ENCODE measurements around the gene RPL18.
"Not testable (repeated sequence)": the region's sequence is repeated elsewhere in the genome, so short reads cannot be mapped to it uniquely, and the experiment has no call there.

RPL18 gene

DNA sequence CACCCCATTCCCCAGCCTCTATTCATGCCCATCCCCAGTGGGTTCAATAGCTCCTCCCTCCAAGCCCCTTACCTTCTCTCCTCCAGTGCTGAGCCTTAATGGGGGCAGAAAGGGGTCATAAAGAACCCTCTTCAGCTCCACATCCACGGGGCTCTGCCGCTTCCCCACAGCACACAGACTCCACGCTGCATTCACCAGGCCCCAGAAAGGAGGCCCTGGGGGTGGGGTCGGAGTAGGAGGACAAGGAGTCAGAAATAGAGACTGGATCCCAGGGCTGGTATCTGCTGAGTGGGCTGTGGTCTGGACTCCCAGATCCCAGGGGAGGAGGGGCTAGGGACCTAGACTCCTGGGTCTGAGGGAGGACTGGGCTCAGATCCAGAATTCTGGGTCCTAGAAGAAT is 25.4 kb upstream of the RPL18 start:
- no peak for DNase-seq

DNA sequence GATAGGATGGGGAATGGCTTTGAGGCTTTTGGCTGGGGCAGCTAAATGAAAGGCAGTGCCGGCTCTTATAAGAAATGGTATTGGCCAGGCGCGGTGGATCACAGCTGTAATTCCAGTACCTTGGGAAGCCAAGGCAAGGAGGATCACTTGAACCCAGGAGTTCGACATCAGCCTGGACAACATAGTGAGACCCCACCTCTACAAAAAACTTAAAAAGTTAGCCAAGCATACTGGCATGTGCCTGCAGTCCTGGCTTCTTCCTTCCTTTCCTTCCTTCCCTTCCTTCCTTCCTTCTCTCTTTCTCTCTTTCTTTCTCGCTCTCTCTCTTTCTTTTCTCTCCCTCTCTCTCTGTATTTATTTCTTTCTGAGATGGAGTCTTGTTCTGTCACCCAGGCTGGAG is 23.9 kb upstream of the RPL18 start:
- no peak for DNase-seq

DNA sequence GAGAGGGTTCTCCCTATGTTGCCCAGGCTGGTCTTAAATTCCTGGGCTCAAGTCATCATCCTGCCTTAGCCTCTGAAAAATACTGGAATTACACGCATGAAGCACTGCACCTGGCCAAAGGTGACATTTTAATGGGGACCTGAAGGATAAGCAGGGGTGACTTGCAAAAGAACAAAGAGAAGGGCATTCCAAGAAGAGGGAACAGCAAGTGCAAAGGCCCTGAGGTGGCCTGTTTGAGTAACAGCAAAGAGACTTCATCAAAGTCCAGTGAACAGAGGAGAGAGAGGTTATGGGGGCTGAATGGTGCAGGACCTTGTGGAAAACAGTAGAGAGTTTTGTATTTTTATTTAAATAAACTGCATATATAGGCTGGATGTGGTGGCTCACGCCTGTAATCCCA is 22.9 kb upstream of the RPL18 start:
- DNase-seq = no peak

DNA sequence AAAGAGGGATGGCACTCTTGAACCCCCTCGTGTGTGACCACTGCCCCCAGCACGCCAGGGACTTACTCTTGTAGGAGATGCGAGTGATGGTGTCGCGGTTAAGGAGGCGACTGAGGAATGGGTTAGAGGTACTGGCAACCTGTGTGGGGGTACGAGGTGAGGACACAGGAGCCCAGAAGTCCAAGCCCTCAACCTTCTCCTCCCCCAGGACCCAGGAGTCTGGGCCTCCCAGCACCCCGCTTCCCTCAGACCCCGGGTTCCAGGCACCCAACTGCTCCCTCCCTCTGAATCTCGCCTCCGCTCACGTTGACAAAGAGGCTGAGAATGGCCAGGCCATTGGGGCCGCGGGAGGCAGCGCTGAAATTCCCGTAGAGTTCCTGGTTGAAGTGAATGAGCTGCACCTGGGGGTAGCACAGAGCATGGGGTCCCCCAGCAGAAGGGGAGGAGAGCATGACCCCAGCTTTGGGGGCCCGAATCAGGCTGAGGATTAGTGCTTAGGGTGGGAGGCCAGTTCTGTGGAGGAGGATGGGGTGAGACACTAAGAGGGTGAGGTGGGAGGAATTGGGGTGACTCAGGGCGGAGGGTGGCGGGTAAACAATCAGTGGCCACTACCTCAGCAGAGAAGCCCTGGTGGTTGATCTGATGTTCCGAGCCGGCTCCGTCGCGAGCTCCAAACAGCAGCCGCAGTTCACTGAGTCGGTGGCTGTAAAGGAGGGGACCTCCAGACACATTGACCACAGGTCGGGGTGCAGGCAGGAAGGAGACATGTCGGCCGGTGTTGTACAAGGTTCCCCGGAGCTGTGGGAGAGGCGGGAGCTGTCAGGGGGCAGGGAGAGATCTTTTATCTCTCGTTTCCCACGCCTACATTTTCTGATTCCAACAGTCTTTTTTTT is 20.8 kb upstream of the RPL18 start:
- DNase-seq = no peak

DNA sequence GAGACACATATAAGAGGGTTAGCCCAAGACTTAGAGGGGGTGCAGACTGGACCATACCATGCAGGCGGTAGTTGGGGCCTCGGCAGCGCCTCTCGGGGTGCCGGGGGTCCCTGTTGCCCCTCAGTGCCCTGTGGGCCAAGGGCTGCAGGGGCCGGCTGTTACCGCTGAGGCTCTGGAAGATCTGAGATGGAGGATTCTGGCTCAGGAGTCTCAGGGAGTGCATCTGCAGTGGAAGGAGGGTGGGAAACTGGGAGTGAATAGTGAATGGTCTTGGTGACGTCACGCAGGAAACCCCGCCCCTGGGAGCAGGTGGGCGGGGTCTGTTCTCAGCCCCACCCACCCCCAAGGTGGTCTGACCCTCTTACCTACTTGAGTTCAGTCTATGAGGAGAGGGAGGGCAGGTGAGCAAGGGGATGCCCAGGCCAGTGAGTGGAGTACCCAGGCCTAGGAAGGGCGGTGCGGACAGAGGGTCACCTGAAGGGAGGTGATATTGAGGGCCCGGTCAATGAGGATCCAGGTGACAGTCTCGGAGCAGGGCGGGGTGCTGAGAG is 19.9 kb upstream of the RPL18 start:
- DNase-seq = no peak

DNA sequence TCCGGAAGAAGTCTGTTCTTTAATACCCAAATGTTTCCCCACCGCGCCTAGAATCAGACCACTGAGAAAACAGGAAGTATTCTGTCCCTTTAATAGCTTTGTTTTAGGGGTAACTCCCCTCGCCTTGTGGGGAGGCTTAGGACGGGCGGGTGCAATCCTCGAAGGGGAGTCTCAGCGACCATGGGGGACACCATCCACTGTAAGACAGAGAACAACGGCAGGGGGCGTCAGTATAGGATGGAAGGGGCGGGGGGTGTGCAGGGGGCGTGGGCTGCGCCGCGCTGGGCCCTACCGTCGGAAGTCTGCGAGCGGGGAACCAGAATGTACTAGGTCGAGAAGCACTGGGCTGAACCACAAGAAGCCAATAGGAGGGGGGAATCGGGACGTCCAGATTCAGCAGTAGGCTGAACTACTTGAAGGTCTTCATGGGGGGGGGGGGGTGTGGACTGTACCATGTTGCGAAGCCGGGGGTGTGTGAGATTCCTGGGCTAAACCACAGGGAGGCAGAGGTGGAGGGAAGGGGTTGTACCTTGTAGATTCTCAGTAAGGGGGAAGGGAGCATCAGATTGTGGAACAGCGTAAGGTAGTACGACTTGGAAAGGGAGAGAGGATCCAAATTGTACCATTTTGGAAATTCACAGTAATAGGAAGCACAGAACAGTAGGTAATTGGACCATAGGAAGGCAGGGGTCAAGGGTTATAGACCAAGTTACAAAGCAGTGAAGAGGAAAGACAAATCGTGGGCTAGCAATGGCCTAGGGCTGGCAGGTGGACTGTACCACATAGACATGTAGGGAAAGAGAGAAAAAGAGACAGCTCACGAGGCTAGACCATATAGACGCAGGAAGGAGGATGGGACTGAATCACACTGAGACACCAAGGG is 19.2 kb upstream of the RPL18 start:
- DNase-seq = peak; percentile 91

DNA sequence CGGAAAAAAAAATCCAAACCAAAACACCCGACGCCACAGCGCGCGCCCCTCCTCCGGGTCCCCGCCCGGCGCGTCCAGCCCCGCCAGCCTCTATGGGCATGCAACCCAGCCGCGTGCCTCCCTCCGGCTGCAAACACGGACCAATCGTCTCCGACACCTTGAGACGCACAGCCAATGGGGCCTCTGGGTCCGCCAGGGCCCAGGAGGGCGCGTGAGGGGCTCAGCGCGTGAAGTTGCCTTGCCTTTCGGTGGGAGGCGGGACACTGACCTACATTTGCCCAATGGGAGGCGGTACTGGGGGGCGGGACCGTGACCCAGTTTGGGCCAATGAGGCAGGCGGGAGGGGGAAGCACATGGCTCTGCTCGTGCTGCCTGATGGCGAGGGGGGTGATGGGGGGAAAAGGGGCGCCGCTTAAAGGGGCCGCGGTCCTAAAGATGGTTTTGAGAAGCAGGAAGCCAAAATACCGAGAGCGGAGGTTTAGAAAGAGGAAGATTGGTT is 18.5 kb upstream of the RPL18 start:
- peak; percentile 99 for DNase-seq

DNA sequence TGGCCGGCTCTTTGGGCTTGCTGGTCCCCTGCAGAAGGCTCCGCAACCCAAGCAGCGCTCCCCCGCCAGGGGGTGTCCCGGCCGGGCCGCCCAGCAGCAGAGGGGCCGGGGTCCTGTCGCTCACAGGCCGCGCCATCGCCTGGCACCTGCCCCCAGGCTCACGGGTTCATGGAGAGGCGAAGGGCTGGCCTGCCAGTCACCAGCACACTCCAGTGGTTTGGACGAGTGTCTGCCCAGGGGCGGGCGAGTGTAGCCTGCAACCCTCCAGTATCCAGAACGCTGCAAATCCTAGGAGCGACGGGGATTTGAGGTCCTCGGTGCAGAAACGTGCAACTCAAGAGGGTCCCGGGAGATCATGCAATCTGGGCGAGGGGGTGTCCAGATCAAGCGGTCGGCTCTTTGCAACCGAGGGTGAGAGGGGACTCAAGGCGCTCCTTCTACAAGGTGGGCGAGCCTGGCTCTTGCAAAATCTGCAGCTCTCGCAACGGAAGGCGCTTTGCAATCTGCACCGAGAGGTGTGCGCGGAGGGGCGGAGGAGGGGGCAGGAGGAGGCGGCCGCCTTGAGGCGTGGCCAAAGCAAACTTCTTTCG is 18.0 kb upstream of the RPL18 start, which contains the start of gene DBP:
DBP (minus strand) TSS at position 521 of the 590 bp plus-strand sequence; CDS start at position 136, 385 bp downstream.
- peak; percentile 28 for DNase-seq

DNA sequence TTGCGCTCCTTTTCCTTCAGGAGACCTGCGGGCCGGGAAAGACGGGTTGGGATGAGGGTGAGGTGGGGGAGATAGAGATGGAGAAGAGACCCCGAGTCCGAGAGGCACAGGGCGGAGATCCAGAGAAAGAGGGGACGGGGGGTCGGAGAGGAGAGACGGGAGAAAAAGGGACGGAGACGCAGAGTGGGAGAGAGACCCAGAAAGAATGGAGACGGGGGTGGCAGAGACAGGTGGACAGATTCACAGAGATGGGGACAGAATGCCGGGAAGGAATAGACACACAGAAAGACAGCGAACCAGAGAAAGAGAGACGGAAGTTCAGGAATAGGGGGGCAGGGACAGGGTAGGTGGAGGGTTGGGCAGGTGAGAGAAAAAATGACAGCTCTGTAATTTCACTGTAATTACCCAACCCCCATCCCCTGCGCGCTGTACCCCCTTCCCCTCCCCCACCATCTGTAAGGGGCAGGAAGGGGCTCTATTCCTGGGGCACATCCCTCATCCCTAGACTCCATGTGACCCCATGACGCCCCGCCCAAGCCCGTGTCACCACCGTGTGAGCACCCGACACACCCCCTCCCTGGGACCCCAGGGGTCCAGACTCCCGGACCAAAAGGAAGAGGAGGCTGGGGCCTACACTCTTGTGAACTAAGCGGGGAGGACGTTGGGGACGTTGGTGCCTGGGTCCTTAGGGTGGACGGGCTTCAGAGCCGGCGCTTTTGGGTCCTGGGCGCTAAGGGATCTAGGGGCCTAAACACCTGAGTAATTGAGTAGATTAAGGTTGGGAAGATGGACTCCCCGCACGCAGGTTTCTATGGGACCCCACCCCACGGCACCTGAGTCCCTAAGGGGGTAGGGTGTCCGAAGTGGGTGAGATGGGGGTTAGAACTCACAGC is 17.2 kb upstream of the RPL18 start:
- DNase-seq = peak; percentile 51

DNA sequence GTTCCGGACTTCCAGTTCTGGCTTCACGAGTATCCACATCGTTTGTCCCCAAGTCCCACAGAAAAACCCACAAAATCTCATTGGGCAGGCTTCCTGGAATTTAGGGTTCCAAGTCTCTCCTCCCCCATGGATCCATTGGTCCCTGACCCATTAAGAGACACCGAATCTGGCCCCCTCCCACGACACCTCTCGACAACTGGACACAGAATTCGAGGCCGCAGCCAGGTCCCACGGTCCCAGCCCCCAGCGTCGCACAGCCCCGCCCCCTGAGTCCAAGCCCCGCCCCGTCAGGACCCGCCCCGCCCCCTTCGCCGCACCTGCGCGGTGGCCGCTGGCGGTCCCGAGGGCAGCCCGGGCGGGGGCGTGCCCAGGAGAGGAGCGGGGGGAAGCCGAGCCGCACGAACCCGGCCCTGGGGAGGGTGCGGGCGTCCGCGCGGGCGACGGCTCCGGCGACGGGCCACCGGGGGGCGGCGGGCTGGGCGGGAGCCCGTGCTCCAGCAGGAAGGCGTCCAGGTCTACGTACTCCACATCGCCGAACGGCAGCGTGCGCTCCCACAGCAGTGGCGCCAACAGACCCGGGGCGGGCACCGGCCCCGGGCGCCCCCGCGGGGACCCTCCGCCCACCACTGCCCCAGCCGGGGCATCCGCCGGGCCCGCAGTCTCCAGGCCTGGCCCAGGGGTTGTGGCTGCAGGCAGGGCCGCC is 16.4 kb upstream of the RPL18 start:
- peak; percentile 57 for DNase-seq

DNA sequence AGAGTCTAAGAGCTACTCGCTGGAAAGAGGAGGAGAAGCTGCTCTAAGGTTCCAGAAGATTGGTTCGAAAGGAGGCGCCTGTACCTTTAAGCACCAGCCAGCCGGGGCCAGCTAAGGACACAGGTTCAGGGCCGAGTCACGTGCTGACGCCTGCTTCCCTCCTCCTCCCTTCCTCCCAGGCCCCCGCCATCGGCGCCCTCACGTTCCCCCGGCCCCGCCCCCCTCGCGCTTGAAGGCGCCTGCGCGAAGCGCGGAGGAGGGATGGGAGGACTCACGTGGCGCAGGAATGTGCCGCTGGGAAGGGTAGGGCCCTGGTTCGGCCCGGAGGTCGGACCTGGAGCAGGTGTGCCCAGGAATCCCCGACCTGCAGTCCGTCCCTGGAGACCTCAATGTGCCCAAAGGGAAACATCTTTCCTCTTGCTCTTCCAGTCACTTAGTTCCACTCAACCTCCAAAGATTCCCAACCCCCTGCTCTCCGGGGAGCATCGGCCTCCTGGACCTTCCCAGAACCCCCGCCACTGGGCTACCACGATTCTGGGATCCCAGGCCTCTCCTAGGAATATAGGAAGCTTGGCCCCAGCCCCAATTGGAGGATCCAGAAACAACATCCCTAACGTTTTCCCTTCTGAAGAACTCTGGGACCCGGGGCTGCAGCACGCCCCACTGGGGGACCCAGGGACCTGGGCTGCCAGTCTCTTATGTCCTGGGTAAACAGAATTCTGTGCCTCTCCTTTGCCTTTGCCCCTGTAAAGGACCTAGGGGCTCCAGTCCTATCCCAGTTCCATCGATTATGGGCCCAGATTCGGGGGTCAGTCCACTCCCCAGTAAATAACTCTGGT is 15.7 kb upstream of the RPL18 start:
- DNase-seq = peak; percentile 93

DNA sequence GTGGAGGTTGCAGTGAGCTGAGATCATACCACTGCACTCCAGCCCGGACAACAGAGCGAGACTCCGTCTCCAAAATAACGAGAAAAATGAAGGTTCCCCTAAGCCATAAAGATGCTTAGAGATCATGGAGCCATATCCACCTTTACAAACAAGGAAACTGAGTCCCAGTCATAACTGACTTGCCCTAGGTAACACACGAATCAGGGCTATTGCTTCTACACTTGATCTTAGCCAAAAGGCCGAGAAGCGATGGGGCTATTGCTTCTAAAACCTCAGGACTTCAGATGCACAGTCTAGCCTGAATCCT is 15.0 kb upstream of the RPL18 start:
- no peak for DNase-seq

DNA sequence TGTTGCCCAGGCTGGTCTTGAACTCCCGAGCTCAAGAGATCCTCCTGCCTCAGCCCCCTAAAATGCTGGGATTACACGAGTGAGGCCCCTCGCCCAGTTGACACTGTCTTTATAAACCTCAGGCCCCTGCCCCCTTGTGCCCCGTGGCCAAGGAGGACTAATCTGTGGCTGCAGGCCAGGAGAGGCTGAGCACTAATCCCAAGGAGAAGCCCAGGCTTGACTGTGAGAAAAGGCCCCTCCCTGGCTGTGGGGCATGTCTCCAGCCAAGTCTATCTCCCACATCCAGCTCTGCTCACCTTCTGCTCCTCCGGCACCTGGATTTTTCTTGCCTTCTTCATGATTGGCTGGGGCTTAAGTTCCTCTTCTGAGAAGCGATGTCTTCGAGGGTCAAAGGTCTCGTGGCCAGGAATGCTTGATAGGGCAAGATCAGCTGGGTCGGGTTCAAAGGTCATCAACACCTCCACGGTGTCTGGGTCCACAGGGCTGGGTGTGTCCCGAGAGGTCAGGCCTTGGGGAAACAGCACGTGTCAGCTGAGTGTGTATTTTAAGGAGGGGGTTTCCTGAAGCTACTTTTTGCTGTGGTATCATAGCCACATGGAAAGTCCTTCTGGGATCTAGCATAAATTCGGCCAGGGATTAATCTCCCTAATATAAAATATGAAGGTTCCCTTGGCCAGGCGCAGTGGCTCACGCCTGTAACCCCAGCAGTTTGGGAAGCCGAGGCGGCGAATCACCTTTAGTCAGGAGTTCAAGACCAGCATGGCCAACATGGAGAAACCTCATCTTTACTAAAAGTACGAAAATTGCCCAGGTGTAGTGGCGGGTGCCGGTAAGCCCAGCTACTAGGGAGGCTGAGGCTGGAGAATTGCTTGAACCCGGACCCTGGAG is 14.4 kb upstream of the RPL18 start:
- no peak for DNase-seq

DNA sequence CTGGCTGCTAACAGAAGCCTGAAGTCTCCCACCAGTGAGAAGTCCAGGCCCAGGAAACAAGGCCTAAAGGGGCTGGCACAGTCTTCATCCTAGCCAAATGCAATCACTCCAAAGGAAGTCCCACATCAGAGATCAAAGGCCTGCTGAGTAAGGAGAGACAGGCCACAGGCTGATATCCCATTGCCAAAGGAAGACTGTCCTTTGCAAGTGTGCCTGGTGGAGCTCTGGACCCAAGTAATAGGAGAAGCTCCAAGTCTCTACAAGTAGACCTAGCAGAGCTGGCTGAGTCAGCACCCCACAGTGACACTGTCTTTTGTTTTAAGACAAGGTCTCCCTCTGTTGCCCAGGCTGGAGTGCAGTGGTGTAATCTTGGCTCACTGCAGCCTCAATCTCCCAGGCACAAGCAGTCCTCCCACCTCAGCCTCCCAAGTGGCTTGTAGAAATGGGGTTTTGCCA is 13.7 kb upstream of the RPL18 start:
- no peak for DNase-seq

DNA sequence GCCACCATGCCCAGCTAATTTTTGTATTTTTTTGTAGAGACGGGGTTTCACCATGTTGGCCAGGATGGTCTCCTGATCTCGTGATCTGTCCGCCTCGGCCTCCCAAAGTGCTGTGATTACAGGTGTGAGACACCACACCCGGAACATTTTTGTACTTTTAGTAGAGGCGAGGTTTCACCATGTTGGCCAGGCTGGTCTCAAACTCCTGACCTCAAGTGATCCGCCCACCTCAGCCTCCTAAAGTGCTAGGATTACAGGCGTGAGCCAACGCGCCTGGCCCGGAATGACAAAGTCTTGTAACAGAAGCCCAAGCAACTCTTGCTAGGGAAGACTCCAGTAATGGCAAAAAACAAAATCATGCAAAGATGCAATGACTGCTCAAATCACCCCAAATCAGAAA is 13.3 kb upstream of the RPL18 start:
- DNase-seq = not testable (repeated sequence)

DNA sequence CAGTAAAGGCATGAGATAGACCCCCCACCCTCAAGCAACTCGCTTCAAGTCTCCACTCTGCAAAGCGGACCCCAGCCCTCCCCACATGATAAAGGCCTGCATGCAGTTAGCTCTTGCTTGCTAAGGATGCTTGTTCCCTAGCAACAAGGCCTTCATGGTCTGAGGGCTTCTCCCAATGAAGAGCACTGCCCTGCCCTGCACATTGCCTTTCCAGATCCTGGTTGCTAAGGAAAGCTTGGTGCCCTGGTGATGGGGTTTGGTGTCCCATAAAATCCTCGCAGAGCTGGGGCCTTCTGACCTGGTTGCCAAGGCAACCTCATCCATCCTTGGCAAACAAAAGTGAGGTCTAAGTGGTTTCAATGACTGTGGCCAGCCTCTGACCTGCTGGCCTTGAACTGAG is 12.2 kb upstream of the RPL18 start:
- no peak for DNase-seq

DNA sequence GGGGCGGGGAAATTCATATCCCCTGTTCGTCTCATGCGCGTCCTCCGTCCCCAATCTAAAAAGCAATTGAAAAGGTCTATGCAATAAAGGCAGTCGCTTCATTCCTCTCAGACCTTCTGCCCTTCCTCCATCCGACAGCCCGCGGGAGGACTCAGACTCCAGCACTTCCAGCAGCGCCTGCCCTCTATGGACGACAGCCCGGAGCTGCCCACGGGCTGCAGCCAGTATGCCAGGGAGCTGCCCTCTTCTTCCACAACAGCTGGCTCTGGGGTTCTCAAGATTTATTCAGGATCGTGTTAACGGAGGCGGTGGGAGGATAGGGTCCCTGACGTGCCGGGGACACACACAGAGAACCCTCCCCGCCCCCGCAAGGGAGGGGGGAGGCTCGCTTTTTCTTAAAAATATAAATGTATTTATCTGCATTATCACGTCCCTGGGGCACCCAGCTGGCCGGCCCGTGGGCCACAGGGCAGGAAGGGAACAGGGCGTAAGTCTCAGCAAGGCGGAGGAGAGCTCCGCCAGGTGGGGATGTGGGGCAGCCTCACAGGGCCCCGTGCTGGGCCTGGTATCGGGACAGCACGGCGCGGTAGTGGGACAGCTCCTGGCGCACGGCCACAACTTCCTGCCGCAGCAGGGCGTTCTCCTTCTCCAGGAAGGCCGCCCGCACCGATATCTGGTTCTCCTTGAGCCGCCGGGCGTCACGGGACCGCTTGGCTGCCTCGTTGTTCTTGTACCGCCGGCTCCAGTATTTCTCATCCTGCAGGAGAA is 11.5 kb upstream of the RPL18 start:
- DNase-seq = no peak

DNA sequence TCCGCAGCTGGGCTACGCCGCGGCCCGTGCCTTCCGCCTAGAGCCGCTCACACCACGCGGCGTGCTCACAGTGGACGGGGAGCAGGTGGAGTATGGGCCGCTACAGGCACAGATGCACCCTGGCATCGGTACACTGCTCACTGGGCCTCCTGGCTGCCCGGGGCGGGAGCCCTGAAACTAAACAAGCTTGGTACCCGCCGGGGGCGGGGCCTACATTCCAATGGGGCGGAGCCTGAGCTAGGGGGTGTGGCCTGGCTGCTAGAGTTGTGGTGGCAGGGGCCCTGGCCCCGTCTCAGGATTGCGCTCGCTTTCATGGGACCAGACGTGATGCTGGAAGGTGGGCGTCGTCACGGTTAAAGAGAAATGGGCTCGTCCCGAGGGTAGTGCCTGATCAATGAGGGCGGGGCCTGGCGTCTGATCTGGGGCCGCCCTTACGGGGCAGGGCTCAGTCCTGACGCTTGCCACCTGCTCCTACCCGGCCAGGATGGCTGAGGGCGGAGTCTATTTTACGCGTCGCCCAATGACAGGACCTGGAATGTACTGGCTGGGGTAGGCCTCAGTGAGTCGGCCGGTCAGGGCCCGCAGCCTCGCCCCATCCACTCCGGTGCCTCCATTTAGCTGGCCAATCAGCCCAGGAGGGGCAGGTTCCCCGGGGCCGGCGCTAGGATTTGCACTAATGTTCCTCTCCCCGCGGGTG is 10.8 kb upstream of the RPL18 start:
- DNase-seq = no peak
